ENCODE measurements around the gene ARFGEF2. TPM values are rescaled to one million over a fixed set of nuclear protein-coding genes. Genes with fewer than 3 reads are reported as not detected.

ARFGEF2 gene
- 53.2 and 56.3 TPM in 2 replicates for total RNA-seq

DNA sequence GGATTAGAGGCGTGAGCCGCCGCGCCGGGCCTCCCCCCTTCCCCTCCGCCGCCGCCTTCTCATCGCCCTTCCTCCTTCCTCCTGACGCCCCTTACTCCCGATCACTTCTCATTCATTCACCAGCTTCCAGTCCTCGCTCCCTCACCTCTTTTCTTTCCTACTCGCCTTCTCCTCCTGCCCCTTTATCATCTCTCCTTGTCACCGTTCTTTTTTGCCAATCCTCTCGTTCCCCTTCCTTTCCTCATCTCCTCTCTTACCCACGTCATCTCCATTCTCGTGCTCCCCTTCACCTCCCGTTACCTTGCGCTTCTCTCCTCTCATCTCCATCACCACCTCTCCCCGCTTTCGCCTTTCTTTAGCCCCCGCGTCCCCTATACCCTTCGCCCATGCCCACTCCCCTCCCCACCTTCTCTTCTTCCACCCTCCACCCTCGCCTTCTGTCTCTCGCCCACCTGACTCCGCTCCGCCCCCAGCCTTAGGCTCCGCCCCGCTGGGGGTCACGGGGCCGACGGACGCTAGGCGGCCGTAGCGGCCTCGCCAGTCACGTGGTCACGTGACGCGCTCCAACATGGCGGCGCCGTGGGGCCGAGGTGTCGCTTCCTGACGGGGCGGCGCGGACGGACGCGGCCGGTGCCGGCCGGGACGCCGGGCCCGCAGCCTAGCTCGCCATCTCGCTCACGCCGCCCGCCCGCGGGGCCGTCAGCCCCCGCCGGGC is at the start of gene ARFGEF2:
TSS of gene ARFGEF2 (plus strand) at position 544 of the 715 bp plus-strand sequence. CDS start 179 bp downstream, outside the sequence.

GRCh38 chr20:49046087-49046900 is 124.8 kb downstream of the ARFGEF2 start, which contains the start of gene CSE1L:
CSE1L (plus strand) TSS chr20:49046312; CDS start chr20:49058464, 12,152 bp downstream.

Other genes starting within 250 kb of the ARFGEF2 start
- gene PREX1, start 93.7 kb upstream of the ARFGEF2 start, total RNA-seq = 20.5 and 32.2 TPM in 2 replicates
- gene CSE1L, start 124.6 kb downstream of the ARFGEF2 start, total RNA-seq = 57.2 and 64.4 TPM in 2 replicates